Measurements from ENCODE around the gene GAB2. TPM values are rescaled to one million over a fixed set of nuclear protein-coding genes. Genes with fewer than 3 reads are reported as not detected.

The GAB2 gene
- polyA plus RNA-seq, 3 donors = 2.8 to 39.4 (median 4.4) TPM

GRCh38 chr11:78291503-78292108, 126.0 kb downstream of the GAB2 start:
- intact Hi-C loops (cut with micrococcal nuclease) = loop anchor here (5.0 kb wide), 2 partner anchors 126 to 136 kb away; partner anchors contain the start of gene GAB2 (in 1 of the 2)
- peaks cover 70% of the 10 kb centered on the region for H3K4me1 Mint-ChIP-seq
- peak overlapping the region; percentile 46 for H3K4me2 ChIP-seq (replicated peaks; ENCODE audit: extremely low read depth, low read length, poor library complexity, severe bottlenecking)

More at GRCh38 chr11:78291503-78292108, 126.0 kb downstream of the GAB2 start:
- H3K9me3 Mint-ChIP-seq = peaks cover 0 to 2% (median 0%) of the 10 kb centered on the region in 7 donors
- peak overlapping the region in 1 of 2 donors; percentile 26 for H3K4me3 Mint-ChIP-seq
- peaks cover 30% of the 10 kb centered on the region in 2 donors for H3K36me3 Mint-ChIP-seq
- Histone ChIP-seq H4K20me1 (ENCODE audit: insufficient read depth, low read length) (no peaks in the 10 kb centered on the region), H3K79me2 (ENCODE audit: insufficient read depth, low read length) (peaks cover 79% of the 10 kb centered on the region), H3K27ac (ENCODE audit: low read depth in 1 of 2, low read length in 2 of 2) (peak overlapping the region; percentile 83 to 99), H3K27me3 (ENCODE audit: control insufficient read depth in 2 of 2, insufficient read depth in 2 of 2, low read length in 2 of 2) (no peaks in the 10 kb centered on the region), H3K4me3 (replicated peaks in 1 of 3; ENCODE audit: low read depth in 2 of 3, low read length in 3 of 3) (peak overlapping the region in 1 of 3 experiments; percentile 16), H2AFZ (ENCODE audit: insufficient read depth, low read depth, low read length, poor library complexity, severe bottlenecking) (no peak overlapping the region), H3K9me3 (replicated peaks in 1 of 2; ENCODE audit: control insufficient read depth in 1 of 2, insufficient read depth in 1 of 2, low read length in 2 of 2) (no peaks in the 10 kb centered on the region), H3K4me1 (ENCODE audit: control insufficient read depth in 1 of 2, insufficient read depth in 2 of 2, low read length in 2 of 2) (peaks cover 66 to 71% of the 10 kb centered on the region in 2 donors), H3K9ac (ENCODE audit: insufficient read depth, low read length, poor library complexity, severe bottlenecking) (peak overlapping the region; percentile 32), H3K36me3 (replicated peaks in 1 of 2; ENCODE audit: control insufficient read depth in 1 of 2, insufficient read depth in 2 of 2, low read length in 2 of 2) (peaks cover 0 to 8% of the 10 kb centered on the region in 2 donors)
- no peak for DNase-seq
- H3K27ac Mint-ChIP-seq = peak overlapping the region; percentile 95 to 99 (median 99)
- no CpG with 5 or more reads among the region's 6 CpGs for WGBS (ENCODE audit: insufficient coverage)
- no peaks in the 10 kb centered on the region for H3K27me3 Mint-ChIP-seq (ENCODE audit: low read depth in 3 of 3)
- TF ChIP-seq CTCF (IDR thresholded peaks at IDR 0.05) = no peak

Data from CD14-positive monocyte (primary cell).